K562 (cell line): ENCODE data around the gene ZNF609. TPM values are rescaled to one million over a fixed set of nuclear protein-coding genes. Genes with fewer than 3 reads are reported as not detected.

Experiments used
- ATAC-seq: fragments of 200-7000 bp; cut with Tn5 transposase; 3 replicates; pipeline ENCODE4 v1.9.1; 2020; ENCODE audit warnings: moderate library complexity
- BruUV-seq: library from RNA; stranded (reverse); fragments of 400-500 nt; replicated peaks from 2 replicates; lab custom pipeline; 2021; lab: Mats Ljungman, UMichigan
- CTCF ChIA-PET: fragments of 300-600 bp; formaldehyde crosslinking; extraction: SDS; loops from one replicate; lab custom pipeline; 2021; ENCODE audit warnings: low intra/inter-chr PET ratio; lab: Yijun Ruan, JAX
- POLR2A ChIA-PET: fragments of 300-600, 350-650 bp; sonication (Branson Sonifier 250); formaldehyde crosslinking; extraction: SDS; loops from one replicate; lab custom pipeline; 2021; ENCODE audit warnings: antibody characterized with exemption, inconsistent platforms; lab: Yijun Ruan, JAX
- DNase-seq, 4 experiments: peaks; one replicate each; pipeline versions ENCODE4 v3.0.0 to v3.0.0-alpha.2; 2011 to 2018; ENCODE audit warnings: low spot score in 3 of 4, mixed read lengths in 3 of 4; ENCODE audit errors: extremely low read depth in 1 of 4
- FAIRE-seq: peaks from 2 replicates; lab custom pipeline; 2011; peaks lifted over from hg19 to GRCh38; lab: Jason Lieb, UNC
- H2AFZ ChIP-seq: 2 replicates; pipeline ENCODE4 v1.6.0; 2011; ENCODE audit warnings: low read depth, low read length, control low read depth, inconsistent platforms
- H3K27ac ChIP-seq: fragments of 200-600 bp; 3 replicates; pipeline ENCODE4 v1.8.0; 2011; ENCODE audit warnings: low read depth, mild to moderate bottlenecking, control low read depth, inconsistent platforms, low read length, moderate library complexity, mixed read lengths; ENCODE audit errors: extremely low read depth
- H3K27me3 ChIP-seq, 2 experiments: fragments of 300-600 bp in 1 of 2; 2 replicates in 1 of 2; 3 replicates in 1 of 2; pipeline versions ENCODE4 v1.6.0 to v1.8.0; 2011; ENCODE audit warnings: inconsistent platforms in 2 of 2, low read length in 2 of 2, mild to moderate bottlenecking in 1 of 2, mixed read lengths in 1 of 2, moderate library complexity in 1 of 2; ENCODE audit not compliant: control insufficient read depth in 2 of 2, insufficient read depth in 2 of 2
- H3K36me3 ChIP-seq: fragments of 300-600 bp; 3 replicates; pipeline ENCODE4 v1.8.0; 2011; ENCODE audit warnings: mild to moderate bottlenecking, low read length, inconsistent platforms; ENCODE audit not compliant: control insufficient read depth, insufficient read depth
- H3K4me1 ChIP-seq, 2 experiments: fragments of 200-600 bp in 1 of 2; replicated peaks in 1 of 2; 2 replicates in 1 of 2; 3 replicates in 1 of 2; pipeline versions ENCODE4 v1.5.1 to v1.8.0; 2011; ENCODE audit warnings: inconsistent platforms in 2 of 2, low read length in 2 of 2, mild to moderate bottlenecking in 1 of 2, mixed read lengths in 1 of 2, moderate library complexity in 1 of 2; ENCODE audit not compliant: control insufficient read depth in 2 of 2, insufficient read depth in 2 of 2
- H3K4me2 ChIP-seq: 2 replicates; pipeline ENCODE4 v1.6.1; 2011; ENCODE audit warnings: low read length, control low read depth, inconsistent platforms, mixed read lengths; ENCODE audit not compliant: insufficient read depth
- H3K4me3 ChIP-seq: fragments of 200-600 bp; sonication (generic), shearing (Covaris generic); 2 replicates; pipeline ENCODE4 v1.5.1; 2016; ENCODE audit warnings: control low read depth, inconsistent platforms
- H3K79me2 ChIP-seq: fragments of 200-600 bp; 3 replicates; pipeline ENCODE4 v1.8.0; 2011; ENCODE audit warnings: low read length, inconsistent platforms; ENCODE audit not compliant: control insufficient read depth, insufficient read depth
- H3K9ac ChIP-seq, 2 experiments: 2 replicates each; pipeline versions ENCODE4 v1.6.0 to v1.6.1; 2011; ENCODE audit warnings: low read depth in 2 of 2, low read length in 2 of 2, control low read depth in 1 of 2, inconsistent platforms in 1 of 2, mild to moderate bottlenecking in 1 of 2, mixed read lengths in 1 of 2; ENCODE audit not compliant: insufficient read depth in 1 of 2
- H3K9me1 ChIP-seq: one replicate; pipeline ENCODE4 v1.6.0; 2011; ENCODE audit warnings: inconsistent platforms, mild to moderate bottlenecking, low read length, moderate library complexity; ENCODE audit not compliant: control insufficient read depth, insufficient read depth
- H3K9me3 ChIP-seq: replicated peaks from 2 replicates; pipeline ENCODE4 v1.5.1; 2011; ENCODE audit warnings: low read depth, low read length, inconsistent platforms; ENCODE audit not compliant: control insufficient read depth, insufficient read depth
- H4K20me1 ChIP-seq: replicated peaks from 2 replicates; pipeline ENCODE4 v1.6.1; 2011; ENCODE audit warnings: low read length, inconsistent platforms, mixed read lengths; ENCODE audit not compliant: control insufficient read depth, insufficient read depth
- ATF1 ChIP-seq, 2 experiments: fragments of 450-650 bp in 1 of 2; IDR thresholded peaks; 2 replicates each; pipeline ENCODE4 v1.6.1; 2016; ENCODE audit warnings: missing compliant biosample characterization in 1 of 2, missing genetic modification characterization in 1 of 2
- CBFA2T3 ChIP-seq: fragments of 450-650 bp; IDR thresholded peaks from 2 replicates; pipeline ENCODE4 v1.6.1; 2017
- FOXA3 ChIP-seq, 2 experiments: fragments of 450-650 bp in 1 of 2; sonication (generic) in 1 of 2; formaldehyde crosslinking; IDR thresholded peaks in 1 of 2; conservative IDR thresholded peaks in 1 of 2; 2 replicates each; pipeline versions ENCODE4 v1.4.0 to v1.8.0; 2020 to 2022; ENCODE audit warnings: mild to moderate bottlenecking in 2 of 2, missing genetic modification reagents in 1 of 2
- FOXK1 ChIP-seq: sonication (generic); formaldehyde crosslinking; IDR thresholded peaks from 2 replicates; pipeline ENCODE4 v1.8.0; 2022; ENCODE audit warnings: missing genetic modification reagents, mild to moderate bottlenecking, borderline replicate concordance
- FOXK2 ChIP-seq, 2 experiments: fragments of 450-650 bp; IDR thresholded peaks in 1 of 2; conservative IDR thresholded peaks in 1 of 2; 2 replicates each; pipeline ENCODE4 v1.6.1; 2016; ENCODE audit warnings: low read depth in 2 of 2, mild to moderate bottlenecking in 1 of 2
- HDAC3 ChIP-seq: fragments of 450-650 bp; IDR thresholded peaks from 2 replicates; pipeline ENCODE4 v1.6.1; 2018; ENCODE audit warnings: borderline replicate concordance, mild to moderate bottlenecking, moderate library complexity; ENCODE audit not compliant: partially characterized antibody
- MTA2 ChIP-seq: fragments of 450-650 bp; IDR thresholded peaks from 2 replicates; pipeline ENCODE4 v1.6.1; 2016; ENCODE audit warnings: low read depth
- POLR2AphosphoS2 ChIP-seq: IDR thresholded peaks from 2 replicates; pipeline ENCODE4 v1.6.1; 2012; ENCODE audit warnings: low read length, improper control_type of control experiment
- POLR3G ChIP-seq: IDR thresholded peaks from 2 replicates; pipeline ENCODE4 v1.6.1; 2011; ENCODE audit not compliant: insufficient read length, insufficient replicate concordance; ENCODE audit errors: extremely low read depth
- SUPT5H ChIP-seq: fragments of 450-650 bp; IDR thresholded peaks from 2 replicates; pipeline ENCODE4 v1.6.1; 2016
- ZC3H4 ChIP-seq: sonication (generic); formaldehyde crosslinking; IDR thresholded peaks from 2 replicates; pipeline ENCODE4 v1.9.0; 2021; ENCODE audit warnings: missing genetic modification reagents, borderline replicate concordance
- ZFP1 ChIP-seq: fragments of 450-650 bp; formaldehyde crosslinking; IDR thresholded peaks from 2 replicates; pipeline ENCODE4 v1.4.0; 2020; ENCODE audit warnings: mild to moderate bottlenecking, mixed read lengths
- ZNF12 ChIP-seq: sonication (generic); formaldehyde crosslinking; IDR thresholded peaks from 2 replicates; pipeline ENCODE4 v1.4.0; 2020; ENCODE audit warnings: mild to moderate bottlenecking, missing genetic modification reagents
- ZNF41 ChIP-seq: fragments of 250-450 bp; sonication (Bioruptor Pico); conservative IDR thresholded peaks from 2 replicates; pipeline ENCODE4 v1.4.0; 2020; ENCODE audit warnings: mild to moderate bottlenecking
- ZNF507 ChIP-seq: conservative IDR thresholded peaks from 2 replicates; pipeline ENCODE4 v1.6.1; 2017; ENCODE audit warnings: missing genetic modification characterization, missing compliant biosample characterization
- ZZZ3 ChIP-seq: fragments of 450-650 bp; IDR thresholded peaks from 2 replicates; pipeline ENCODE4 v1.6.1; 2016; ENCODE audit warnings: antibody characterized with exemption, mild to moderate bottlenecking, moderate library complexity
- WGBS: fragments of 100-300 bp; shearing (Covaris generic); methylation state at CpG from one replicate; pipeline ENCODE4 v1.1.6; 2016; ENCODE audit warnings: low coverage, mixed read lengths; ENCODE audit not compliant: insufficient coverage; ENCODE audit errors: missing lambda C conversion rate; 5-methylcytosine and 5-hydroxymethylcytosine counted together
- in situ Hi-C: fragments of 300-500 bp; cut with MboI; formaldehyde crosslinking; loops from 4 replicates; pipeline ENCODE4 v1.15.0; 2018; ENCODE audit warnings: inconsistent platforms, mixed read lengths
- intact Hi-C: fragments of 100-400 bp; cut with micrococcal nuclease; formaldehyde crosslinking; loops from 2 replicates; pipeline ENCODE4 v1.14.2; 2022
- polyA plus RNA-seq, 8 experiments: library from polyadenylated mRNA; depleted of rRNA in 4 of 8; stranded (reverse) in 5 of 8; unstranded in 3 of 8; fragments of >200 nt; fragmentation: Nextera tagmentation in 2 of 8; fragmentation: Illumina TruSeq in 1 of 8; extraction: Ambion mirVana in 2 of 8; extraction: Trizol in 1 of 8; gene quantifications; 2 replicates each; pipeline versions ENCODE4 v1.2.1 to v1.2.3, GENCODE V29; 2011 to 2014; ENCODE audit warnings: inconsistent platforms in 1 of 8, missing spikeins in 1 of 8
- total RNA-seq, 7 experiments: library from RNA; depleted of rRNA in 6 of 7; stranded (reverse); fragments of >200 nt in 6 of 7; fragmentation: Illumina TruSeq in 2 of 7; extraction: Trizol in 2 of 7; gene quantifications; 2 replicates each; pipeline versions ENCODE4 v1.2.1 to v1.2.3, GENCODE V29; 2011 to 2021; ENCODE audit warnings: low replicate concordance in 1 of 7
- TF ChIP-seq, protein P1 (sequence below): fragments of 450-650 bp; IDR thresholded peaks from 2 replicates; pipeline ENCODE4 v1.6.1; 2018; ENCODE audit warnings: mild to moderate bottlenecking, low read depth; ENCODE audit not compliant: partially characterized antibody
- TF ChIP-seq, protein P2 (sequence below): fragments of 450-650 bp; IDR thresholded peaks from 2 replicates; pipeline ENCODE4 v1.6.1; 2016; ENCODE audit warnings: borderline replicate concordance

ZNF609 gene
- total and polyA plus RNA-seq, 9 of the 15 experiments (the other 6 are each of a cell fraction or from before 2014, with no cell fraction given), result 3.0 to 38.7 (median 17.8) TPM

DNA sequence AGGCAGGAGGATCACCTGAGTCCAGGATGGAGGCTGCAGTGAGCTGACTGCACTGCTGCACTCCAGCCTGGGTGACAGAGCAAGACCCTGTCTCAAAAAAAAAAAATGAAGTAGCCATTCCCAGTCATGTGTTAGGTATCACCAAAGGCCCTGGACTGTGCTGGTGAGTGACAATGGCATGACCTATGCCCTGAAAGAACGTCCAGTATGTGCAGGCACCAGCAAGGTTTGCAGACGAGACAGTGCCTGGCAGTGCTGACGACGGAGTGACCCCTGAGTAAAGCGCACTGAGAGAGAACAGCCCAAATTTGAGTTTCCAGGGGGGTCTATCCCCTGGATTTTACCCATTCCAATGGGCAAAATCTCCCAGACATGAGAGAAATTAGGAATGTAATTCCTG, 269.8 kb downstream of the ZNF609 start:
- no peaks in the 10 kb centered on the region; a peak in 2 of 5 replicates for H3K4me1 ChIP-seq
- BruUV-seq, result no TSS peak
- no peak for FAIRE-seq
- no peak overlapping the region for H2AFZ ChIP-seq
- no peaks in the 10 kb centered on the region for H3K9me3 ChIP-seq
- H3K9me1 ChIP-seq, result no peaks in the 10 kb centered on the region
- H3K4me2 ChIP-seq, result no peak overlapping the region
- in situ Hi-C loops (loop anchor here (5.0 to 10.0 kb wide), 3 partner anchors 82 to 305 kb away; no protein-coding TSS in a partner anchor), intact Hi-C loops (loop anchor here (2.0 kb wide), 1 partner anchor 81 kb away; no protein-coding TSS in a partner anchor)
- no peak for ATAC-seq
- H3K9ac ChIP-seq, result no peak overlapping the region
- no peak overlapping the region for H3K27ac ChIP-seq
- no peak for TF ChIP-seq MTA2
- TF ChIP-seq ZFP1 (CRISPR knock-in tag), result no peak
- TF ChIP-seq ZNF41, result no peak
- TF ChIP-seq FOXK2 (conservative IDR thresholded peaks at IDR 0.05 in 1 of 2, IDR thresholded peaks at IDR 0.05 in 1 of 2; ENCODE audit: low read depth in 2 of 2), result no peak
- TF ChIP-seq, protein P1, sequence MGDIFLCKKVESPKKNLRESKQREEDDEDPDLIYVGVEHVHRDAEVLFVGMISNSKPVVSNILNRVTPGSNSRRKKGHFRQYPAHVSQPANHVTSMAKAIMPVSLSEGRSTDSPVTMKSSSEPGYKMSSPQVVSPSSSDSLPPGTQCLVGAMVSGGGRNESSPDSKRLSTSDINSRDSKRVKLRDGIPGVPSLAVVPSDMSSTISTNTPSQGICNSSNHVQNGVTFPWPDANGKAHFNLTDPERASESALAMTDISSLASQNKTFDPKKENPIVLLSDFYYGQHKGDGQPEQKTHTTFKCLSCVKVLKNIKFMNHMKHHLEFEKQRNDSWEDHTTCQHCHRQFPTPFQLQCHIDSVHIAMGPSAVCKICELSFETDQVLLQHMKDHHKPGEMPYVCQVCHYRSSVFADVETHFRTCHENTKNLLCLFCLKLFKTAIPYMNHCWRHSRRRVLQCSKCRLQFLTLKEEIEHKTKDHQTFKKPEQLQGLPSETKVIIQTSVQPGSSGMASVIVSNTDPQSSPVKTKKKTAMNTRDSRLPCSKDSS, result no peak
- no peak for TF ChIP-seq ZNF507 (tag)
- TF ChIP-seq ZC3H4 (CRISPR knock-in tag), result no peak
- no peak for TF ChIP-seq ATF1 (CRISPR knock-in tag; IDR thresholded peaks at IDR 0.05)
- TF ChIP-seq ATF1 (tag; IDR thresholded peaks at IDR 0.05), result no peak
- no peak for TF ChIP-seq CBFA2T3
- no peak for TF ChIP-seq HDAC3
- no peak for TF ChIP-seq SUPT5H
- no peak for TF ChIP-seq POLR3G
- TF ChIP-seq POLR2AphosphoS2, result no peak
- TF ChIP-seq ZNF12 (CRISPR knock-in tag), result no peak
- no peak for TF ChIP-seq FOXK1
- TF ChIP-seq, protein P2, sequence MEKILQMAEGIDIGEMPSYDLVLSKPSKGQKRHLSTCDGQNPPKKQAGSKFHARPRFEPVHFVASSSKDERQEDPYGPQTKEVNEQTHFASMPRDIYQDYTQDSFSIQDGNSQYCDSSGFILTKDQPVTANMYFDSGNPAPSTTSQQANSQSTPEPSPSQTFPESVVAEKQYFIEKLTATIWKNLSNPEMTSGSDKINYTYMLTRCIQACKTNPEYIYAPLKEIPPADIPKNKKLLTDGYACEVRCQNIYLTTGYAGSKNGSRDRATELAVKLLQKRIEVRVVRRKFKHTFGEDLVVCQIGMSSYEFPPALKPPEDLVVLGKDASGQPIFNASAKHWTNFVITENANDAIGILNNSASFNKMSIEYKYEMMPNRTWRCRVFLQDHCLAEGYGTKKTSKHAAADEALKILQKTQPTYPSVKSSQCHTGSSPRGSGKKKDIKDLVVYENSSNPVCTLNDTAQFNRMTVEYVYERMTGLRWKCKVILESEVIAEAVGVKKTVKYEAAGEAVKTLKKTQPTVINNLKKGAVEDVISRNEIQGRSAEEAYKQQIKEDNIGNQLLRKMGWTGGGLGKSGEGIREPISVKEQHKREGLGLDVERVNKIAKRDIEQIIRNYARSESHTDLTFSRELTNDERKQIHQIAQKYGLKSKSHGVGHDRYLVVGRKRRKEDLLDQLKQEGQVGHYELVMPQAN, result no peak
- no peak for TF ChIP-seq FOXA3 (CRISPR knock-in tag; conservative IDR thresholded peaks at IDR 0.05 in 1 of 2, IDR thresholded peaks at IDR 0.05 in 1 of 2)
- no peak for TF ChIP-seq ZZZ3
- H4K20me1 ChIP-seq, result peaks cover 10% of the 10 kb centered on the region
- 19% methylated on average over 5 of the region's 5 CpGs for WGBS
- no peaks in the 10 kb centered on the region for H3K36me3 ChIP-seq
- ChIA-PET CTCF (interaction anchor here (1.0 to 5.6 kb wide), 6 partner anchors 44 to 655 kb away, joined by 3 to 92 read pairs (median 8); no protein-coding TSS in a partner anchor), POLR2A (interaction anchor here (0.7 to 1.4 kb wide), 3 partner anchors 34 to 103 kb away, joined by 3 to 5 read pairs (median 3); no protein-coding TSS in a partner anchor)
- H3K27me3 ChIP-seq, result peaks cover 7 to 16% of the 10 kb centered on the region in 2 experiments; a peak in 3 of 5 replicates
- no peak for DNase-seq
- H3K79me2 ChIP-seq, result no peaks in the 10 kb centered on the region
- no peak overlapping the region for H3K4me3 ChIP-seq
